HG02981 (cell line): ENCODE measurements around the gene SLC35E2B.
"Not testable (repeated sequence)": the region's sequence is repeated elsewhere in the genome, so short reads cannot be mapped to it uniquely, and the experiment has no call there.

Experiments
- ATAC-seq: cut with Tn5 transposase; IDR thresholded peaks from one replicate; pipeline ENCODE4 v1.9.1; 2021; ENCODE audit warnings: mild to moderate bottlenecking, moderate library complexity; ENCODE audit not compliant: unreplicated experiment

SLC35E2B gene

DNA sequence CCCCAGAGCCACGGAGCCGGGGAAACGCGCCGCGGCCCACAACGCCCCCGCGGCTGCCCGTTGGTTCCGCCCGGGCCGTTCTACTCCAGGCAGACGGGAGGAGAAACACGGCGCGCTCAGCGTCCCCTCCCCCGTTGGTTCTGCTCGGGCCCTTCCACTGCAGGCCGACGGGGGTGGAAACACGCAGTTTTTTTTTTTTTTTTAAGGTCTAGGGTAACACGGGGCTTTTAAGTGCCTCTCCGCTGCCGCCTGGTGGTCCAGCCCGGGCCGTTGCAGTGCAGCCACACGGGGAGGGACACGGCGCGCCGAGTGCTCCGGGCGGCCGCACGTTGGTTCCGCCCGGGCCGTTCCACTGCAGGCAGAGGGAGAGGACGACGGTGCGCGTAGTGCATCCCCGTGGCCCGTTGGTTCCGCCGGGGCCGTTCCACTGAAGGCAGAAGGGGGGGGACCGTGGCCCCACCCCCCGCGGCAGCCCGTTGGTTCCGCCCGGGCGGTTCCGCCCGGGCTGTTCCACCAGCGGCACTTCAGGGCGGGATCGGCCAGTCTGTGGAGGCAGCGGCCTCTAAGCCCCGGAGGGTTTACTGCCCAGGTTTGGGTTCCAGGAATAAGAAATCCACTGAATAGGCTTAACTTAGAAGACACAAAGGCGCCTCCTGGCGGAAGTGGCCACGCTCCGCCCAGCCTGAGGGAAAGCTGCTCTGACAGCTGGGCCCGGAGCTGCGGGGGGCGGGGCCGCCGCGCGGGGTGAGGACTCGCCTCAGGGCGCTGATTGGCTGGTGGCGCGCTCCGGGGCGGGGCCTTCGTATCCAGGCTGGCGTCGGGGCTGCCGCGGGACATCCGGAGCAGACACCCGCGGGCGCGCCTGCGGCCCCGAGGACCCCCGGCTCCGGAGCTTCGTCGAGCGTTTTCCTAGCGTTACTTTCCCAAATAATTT lies at the start of gene SLC35E2B:
SLC35E2B (minus strand) TSS at position 82 of the 934 bp plus-strand sequence. CDS start 16,096 bp downstream, outside the sequence.
- ATAC-seq, result peak; percentile 66

DNA sequence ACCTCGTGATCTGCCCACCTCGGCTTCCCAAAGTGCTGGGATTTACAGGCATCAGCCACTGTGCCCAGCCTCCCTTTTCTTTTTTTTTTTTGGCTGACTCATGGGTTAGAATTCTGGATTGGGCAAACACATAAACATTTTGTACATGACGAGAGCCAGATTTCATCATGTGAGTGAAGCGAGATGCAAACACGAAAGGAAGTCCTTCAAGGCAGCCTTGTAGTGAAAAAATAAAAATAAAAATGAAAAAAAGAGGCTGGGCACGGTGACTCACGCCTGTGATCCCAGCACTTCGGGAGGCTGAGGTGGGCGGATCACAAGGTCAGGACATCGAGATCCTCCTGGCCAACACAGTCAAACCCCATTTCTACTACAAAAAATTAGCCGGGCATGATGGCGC lies 48.4 kb upstream of the SLC35E2B start:
- not testable (repeated sequence) for ATAC-seq

DNA sequence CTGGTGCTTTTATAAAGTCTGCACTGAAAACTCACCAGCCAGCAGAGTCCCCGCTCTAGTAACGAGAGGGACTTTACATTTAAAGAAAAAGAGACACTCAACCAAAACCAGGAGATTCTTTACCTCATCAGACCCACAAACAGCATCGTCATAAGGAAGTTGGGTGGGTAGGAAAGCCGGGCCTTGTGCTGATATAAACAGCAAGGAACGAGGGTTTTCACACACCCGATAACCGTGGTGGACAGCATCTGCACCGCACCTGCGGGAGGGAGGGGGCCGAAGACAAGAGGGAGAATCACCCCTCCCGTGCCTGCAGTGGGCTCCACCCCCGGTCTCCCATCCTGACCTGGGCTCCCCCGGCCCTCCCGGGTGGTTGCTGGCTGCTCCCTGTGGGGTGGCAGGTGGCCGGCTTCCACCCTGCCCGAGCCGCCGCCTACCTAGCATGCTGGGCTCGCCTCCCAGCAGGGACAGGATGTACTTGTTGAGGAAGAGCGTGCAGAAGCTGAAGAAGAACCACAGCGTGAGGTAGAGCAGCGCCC lies 46.3 kb upstream of the SLC35E2B start:
- not testable (repeated sequence) for ATAC-seq

DNA sequence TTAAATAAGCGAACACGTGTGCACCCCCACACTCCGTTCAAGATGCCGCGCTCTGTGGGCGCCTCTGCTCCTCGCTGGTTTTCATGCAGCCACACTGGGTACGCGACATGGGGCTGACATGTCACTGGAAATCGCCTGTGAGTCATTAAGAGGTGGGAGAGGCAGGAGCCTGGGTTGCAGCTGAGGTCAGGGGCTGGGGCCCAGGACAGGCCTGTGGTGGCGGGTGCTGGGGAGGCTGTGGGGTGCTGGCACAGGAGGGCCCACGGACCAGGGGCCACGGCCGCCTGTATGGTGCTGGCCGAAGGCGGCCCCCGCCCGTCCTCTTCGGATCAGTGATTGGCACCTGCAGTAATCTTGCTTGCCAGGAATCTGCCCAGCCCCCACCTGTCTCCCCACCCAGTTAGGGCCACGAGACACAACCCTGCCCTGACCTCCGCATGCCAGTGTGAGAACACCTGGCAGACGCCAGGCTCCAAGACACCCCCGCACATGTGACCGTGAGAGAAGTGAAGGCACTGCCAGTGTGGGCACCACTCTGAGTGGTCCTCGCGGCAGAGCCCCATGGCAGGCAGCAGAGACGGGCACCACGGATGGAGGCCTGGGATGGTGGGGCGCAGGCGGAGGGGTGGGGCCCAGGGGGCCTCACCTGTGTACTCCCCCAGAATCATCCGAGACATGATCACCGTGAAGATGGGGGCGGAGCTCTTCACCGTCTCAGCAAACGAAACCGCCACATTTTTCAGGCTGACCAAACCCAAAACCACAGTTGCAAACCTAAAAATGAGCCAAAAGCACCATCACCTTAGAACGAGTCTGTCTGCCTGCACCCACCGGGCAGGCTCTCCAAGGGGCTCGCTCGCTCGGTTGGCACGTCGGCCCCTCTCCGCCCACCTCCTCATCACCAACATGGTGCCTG lies 45.3 kb upstream of the SLC35E2B start:
- not testable (repeated sequence) for ATAC-seq

DNA sequence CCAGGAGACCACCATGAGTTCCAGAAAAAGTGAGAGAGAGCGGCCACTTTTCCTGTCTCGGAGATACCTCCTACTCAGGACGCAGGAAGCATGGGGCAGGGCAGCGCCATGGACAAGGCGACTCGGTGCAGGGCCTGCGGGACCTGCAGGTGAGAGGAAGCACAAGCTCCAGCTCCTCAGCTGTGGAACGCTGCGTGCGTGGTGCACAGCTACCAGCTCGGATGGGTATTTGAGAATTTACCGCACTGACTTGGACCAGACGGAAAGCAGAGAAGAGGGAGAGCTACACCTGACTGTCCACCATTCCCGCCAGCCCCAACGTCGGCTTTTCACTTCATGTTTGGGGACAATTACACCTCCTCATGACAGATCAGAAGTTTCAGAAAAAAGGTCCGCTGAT lies 39.8 kb upstream of the SLC35E2B start:
- no peak for ATAC-seq

DNA sequence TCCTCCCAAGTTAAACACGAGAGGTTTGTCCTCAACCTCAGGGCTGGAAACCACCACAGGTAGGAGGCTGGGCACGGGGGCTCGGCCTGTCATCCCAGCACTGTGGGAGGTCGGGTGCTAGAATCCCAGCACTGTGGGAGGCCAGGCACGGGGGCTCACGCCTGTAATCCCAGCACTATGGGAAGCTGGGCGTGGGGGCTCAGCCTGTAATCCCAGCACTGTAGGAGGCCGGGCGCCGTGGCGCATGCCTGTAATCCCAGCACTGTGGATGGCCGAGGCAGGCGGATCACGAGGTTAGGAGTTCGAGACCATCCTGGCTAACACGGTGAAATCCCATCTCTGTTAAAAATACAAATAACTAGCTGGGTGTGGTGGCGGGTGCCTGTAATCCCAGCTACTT lies 38.3 kb upstream of the SLC35E2B start:
- ATAC-seq, result no peak

DNA sequence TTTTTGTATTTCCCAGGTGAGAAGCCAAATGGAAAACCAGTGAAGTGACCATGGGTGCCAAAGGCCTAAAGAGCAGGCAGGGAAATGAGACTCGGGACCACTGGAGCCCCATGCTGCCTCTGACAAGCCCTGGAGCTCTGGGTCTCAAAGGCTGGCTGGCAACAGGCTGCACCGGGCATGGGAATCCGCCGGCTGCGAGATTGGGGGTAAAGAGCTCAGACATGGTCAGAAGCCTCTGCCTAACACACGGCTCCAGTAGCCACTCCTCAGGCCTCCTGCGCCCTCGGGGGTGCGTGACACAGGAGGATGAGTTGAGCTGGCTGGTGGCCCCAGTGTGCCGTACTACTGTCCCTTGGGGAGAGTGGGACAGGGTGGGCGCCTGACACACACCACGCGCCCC lies 37.6 kb upstream of the SLC35E2B start:
- not testable (repeated sequence) for ATAC-seq

DNA sequence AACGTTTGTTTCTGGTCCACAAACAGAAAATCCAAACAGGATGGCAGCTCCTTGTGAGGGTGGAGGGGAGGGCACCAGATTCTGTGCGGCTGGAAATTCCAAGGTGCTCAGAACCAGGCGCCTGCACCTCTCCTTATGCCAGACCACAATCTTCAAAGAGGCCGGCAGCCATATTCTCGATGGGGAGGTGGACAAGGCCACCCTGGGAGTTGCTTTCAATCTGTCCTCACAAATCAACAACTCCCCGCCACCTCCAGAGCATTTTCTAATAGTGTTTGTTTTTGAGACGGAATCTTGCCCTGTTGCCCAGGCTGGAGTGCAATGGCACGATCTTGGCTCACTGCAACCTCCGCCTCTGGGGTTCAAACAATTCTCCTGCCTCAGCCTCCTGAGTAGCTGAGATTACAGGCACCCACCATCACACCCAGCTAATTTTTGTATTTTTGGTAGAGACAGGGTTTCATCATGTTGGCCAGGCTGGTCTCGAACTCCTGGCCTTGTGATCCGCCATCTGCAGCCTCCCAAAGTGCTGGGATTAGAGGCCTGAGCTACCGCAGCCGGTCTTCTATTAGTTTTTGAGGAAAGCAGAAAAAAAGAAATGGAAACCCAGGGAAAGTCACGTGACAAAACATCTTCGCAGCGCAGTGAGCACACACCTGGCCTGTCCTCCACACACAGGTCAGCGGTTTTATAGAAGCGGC lies 36.7 kb upstream of the SLC35E2B start:
- not testable (repeated sequence) for ATAC-seq

DNA sequence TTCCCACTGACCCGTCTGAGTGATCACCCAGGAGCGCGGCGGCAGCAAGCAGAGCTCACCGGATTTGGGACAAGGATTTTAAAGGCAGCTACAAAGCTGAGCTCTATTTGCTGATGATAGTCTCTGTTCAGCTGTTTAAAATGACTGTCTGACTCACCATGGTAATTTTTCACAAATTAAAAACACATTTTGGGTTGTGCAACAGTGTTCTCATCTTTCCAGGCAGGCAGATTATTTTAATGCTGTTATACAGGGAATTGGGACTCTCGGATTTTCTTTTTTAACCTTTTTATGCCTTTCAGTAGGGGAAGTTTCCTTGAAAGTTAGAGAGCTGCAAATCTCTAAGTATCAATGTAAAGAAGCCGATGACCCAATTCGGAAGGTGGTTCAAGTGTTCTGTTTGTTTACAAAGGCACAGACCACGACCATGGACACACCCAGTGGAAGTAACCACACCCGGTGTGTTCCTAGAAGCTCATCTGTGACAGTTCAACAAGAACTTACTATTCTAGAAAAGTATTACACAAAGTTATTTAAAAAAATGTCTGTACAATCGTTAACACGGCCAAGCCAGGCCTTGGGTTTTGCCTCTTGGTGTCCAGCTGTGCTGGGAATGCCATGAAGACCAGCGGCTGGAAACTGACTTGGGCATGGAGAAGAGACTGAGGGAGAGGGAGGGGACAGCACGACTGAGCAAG lies 35.9 kb upstream of the SLC35E2B start:
- not testable (repeated sequence) for ATAC-seq

DNA sequence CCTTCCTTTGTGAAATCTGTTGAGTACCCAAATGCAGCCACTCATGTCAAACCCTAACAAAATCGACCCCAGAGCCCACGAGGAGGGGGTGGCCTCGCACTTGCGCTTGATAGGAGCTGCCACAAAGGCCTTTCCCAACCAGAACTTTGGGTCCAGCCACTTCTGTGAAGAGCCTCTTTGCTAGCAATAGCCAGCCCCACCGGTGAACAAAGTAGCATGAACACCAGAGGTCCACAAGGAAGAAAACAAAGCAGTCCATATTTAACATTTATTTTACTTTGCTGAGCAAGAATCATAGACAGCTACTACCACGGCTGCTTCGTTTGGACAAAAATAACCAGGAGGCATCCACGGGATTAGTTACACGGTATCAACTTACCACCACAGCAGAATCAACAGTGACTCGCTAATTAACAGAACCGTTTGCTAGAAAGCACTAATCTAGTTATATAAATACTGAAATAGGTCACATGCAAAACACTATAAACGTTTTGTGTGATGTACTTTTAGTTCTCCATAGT lies 34.6 kb upstream of the SLC35E2B start:
- ATAC-seq, result not testable (repeated sequence)

DNA sequence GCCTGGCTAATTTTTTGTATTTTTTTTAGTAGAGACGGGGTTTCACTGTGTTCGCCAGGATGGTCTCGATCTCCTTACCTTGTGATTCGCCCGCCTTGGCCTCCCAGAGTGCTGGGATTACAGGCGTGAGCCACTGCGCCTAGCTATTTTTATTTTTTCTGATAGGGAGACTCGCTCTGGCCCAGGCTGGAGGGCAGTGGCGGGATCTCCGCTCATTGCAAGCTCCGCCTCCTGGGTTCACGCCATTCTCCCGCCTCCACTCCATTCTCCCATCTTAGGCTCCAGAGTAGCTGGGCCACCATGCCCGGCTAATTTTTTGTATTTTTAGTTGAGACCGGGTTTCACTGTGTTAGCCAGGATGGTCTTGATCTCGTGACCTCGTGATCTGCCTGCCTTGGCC lies 33.5 kb upstream of the SLC35E2B start:
- not testable (repeated sequence) for ATAC-seq

DNA sequence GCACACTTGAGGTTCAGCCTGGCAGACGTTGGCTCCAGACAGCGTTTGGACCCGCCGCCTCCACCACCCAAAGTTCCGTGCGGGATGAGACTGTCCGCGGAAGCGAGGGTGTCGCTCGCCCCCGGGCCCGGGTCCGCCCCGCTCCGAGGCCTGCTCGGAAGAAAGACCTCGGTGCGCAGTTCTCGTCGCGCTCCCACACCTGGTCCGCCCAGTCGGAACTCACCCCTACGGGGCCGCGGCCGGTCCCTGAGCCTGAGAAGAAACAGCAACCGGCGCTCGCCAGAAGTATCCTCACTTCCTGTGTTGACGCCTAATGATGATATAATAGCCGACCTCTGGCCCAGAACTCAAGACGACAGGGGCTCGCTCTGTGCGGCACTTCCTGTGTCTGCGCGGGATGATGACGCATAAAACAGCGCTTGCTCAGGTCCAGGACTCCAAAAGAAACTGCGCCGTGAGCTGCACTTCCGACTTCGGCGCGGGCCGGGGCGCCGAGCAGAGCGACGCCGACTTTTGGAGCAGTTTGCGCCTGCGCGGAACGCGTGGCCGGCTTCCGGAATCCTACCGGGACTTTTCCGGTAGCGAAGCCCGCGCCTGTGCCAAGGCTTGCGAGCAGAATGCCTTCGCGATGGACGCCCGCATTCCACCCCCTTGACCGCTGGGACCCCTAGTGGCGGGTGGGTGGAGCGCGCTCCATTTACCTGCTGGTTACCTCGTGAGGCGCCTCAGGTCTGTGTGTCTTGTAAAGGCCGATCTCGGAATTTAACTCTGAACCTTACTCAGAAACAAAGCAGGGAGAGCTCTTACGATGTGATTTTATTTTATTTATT lies 31.7 kb upstream of the SLC35E2B start, which contains the start of gene CDK11A:
CDK11A (minus strand) TSS at position 323 of the 830 bp plus-strand sequence. CDS start 1,539 bp downstream, outside the sequence.
- peak; percentile 93 for ATAC-seq

DNA sequence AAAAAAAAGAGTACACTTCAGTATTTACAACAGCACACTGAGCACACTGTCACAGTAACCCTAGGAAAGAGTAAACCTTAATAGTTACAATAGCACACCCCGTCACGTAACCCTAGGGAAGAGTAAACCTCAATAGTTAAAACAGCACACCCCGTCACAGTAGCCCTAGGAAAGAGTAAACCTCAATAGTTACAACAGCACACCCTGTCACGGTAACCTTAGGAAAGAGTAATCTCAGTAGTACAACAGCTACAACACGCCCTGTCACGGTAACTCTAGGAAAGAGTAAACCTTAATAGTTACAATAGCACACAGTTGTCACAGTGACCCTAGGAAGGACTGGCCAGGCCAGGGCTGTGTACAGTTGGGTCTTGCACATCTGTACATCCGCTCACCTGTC lies 28.6 kb upstream of the SLC35E2B start:
- ATAC-seq, result no peak

DNA sequence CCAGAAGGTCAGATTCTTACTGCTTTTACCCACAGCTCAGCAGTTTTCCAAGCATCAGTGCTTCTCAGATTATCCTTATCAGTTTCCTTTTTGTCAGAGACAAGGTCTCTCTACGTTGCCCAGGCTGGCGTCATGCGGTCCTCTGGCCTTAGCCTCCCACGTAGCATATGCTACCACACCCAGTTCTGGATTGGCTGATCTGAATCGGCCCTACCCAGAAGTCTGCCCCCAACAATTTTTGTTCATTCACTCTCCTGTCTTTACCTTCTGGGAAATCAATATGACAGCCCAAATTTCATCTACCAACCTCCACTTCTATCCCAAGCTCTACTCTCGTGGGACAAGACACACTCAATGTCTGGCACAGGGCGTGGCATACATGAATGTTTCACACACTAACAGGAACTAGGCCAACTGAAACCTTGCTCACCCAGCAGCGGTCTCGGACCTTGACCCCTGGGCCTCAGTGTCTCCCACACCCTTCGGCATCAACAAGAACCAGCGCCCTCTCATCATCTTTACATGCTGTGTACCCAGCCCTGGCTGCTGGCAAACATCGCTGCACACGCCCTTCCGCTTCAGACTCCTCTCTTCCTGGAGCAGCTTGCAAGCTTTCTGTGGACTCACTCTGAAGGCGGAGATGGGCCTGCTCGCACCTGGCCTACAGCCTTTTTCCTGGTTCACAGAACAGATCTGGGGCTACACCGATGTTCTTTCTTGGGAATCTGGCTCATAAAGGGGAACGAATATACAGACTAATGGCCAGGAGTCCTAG lies 22.7 kb upstream of the SLC35E2B start:
- not testable (repeated sequence) for ATAC-seq

DNA sequence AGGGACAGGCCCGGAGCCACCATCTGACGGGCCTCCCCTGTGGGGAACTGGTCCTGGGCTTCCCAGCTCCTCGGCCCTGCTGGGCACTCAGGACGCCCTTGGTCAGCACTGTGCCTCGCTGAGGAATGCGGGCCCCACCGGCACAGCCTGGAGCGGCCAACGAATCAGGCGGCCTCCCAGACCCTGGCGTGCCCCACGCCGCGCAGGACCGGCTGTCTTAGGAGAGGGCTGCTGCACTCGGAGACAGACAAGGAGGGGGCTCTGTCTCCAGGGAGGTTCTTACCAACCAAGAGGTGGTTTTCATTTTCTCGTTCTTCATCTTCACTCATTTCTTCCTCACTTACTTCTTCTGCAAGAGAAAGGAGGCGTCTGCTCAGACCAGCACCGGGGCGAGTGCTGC lies 15.3 kb upstream of the SLC35E2B start:
- not testable (repeated sequence) for ATAC-seq

DNA sequence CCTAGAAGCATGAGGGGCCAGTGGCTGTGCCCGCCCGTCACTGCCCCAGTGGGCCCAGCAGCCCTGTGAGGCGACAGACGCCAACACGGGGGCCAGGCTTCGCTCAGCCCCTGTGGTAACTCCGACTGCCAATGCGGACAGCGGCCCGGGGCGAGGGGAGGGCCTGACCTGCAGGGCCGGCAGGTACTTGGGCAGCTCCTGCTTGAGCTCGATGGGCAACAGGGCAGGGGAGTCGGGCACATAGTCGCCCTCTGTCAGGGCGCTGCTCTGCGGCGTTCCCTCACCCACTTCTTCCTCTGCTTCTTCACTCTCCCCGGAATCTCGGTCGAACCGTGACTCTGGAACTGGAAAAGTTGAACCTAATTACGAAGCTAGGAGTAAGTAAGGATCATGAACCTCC lies 14.6 kb upstream of the SLC35E2B start:
- not testable (repeated sequence) for ATAC-seq

DNA sequence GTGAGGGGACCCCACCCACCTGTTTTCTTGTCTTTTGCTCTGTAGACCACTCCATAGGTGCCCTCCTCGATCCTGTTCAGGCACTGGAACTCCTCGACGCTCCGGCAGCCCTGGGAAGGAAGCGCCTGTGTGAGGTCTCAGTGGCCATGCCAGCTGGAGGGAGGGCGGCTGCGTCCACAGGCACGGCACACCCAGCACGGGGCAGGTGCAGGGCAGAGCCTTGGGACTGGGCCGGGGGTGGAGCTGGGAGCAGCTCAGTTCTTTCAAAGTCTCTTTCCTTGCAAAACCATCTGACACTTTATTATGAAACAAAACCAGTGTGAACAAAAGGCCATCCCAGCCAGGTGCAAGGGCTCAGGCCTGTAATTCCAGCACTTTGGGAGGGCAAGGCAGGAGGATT lies 13.0 kb upstream of the SLC35E2B start:
- not testable (repeated sequence) for ATAC-seq
